A673 (cell line): ENCODE results near the gene CNTNAP3. TPM values are rescaled to one million over a fixed set of nuclear protein-coding genes. Genes with fewer than 3 reads are reported as not detected.
"Not testable (repeated sequence)": the region's sequence is repeated elsewhere in the genome, so short reads cannot be mapped to it uniquely, and the experiment has no call there.

Experiments used
- BruUV-seq: library from RNA; stranded (reverse); fragments of 400-500 nt; replicated peaks from 2 replicates; lab custom pipeline; 2021; lab: Mats Ljungman, UMichigan
- CTCF ChIA-PET: fragments of 300-600 bp; sonication (Branson Sonifier 250); formaldehyde crosslinking; loops from one replicate; lab custom pipeline; 2022; ENCODE audit warnings: antibody characterized with exemption; lab: Charles Lee
- POLR2A ChIA-PET: fragments of 300-600 bp; sonication (Branson Sonifier 250); formaldehyde crosslinking; loops from one replicate; lab custom pipeline; 2022; ENCODE audit warnings: antibody characterized with exemption; ENCODE audit not compliant: low non-redundant PET; lab: Charles Lee
- DNase-seq: peaks from one replicate; pipeline ENCODE4 v3.0.0-alpha.2; 2015; ENCODE audit warnings: low spot score
- H3K27ac ChIP-seq: fragments of 200-600 bp; sonication (generic); 2 replicates; pipeline ENCODE4 v1.5.1; 2016; ENCODE audit warnings: mixed run types, low read depth, mild to moderate bottlenecking, mixed read lengths, antibody characterized with exemption, low read length; ENCODE audit not compliant: poor library complexity, severe bottlenecking
- H3K27me3 ChIP-seq: fragments of 200-600 bp; sonication (generic); replicated peaks from 2 replicates; pipeline ENCODE4 v1.6.1; 2017; ENCODE audit warnings: mixed run types, low read depth, mild to moderate bottlenecking, mixed read lengths, antibody characterized with exemption, low read length; ENCODE audit not compliant: insufficient read depth, poor library complexity
- H3K36me3 ChIP-seq: fragments of 200-600 bp; sonication (generic); 2 replicates; pipeline ENCODE4 v1.6.1; 2016; ENCODE audit warnings: mixed run types, mild to moderate bottlenecking, mixed read lengths, antibody characterized with exemption, low read length; ENCODE audit not compliant: insufficient read depth, poor library complexity, severe bottlenecking
- H3K4me1 ChIP-seq: fragments of 200-600 bp; sonication (generic); 2 replicates; pipeline ENCODE4 v1.6.1; 2017; ENCODE audit warnings: mixed run types, mild to moderate bottlenecking, mixed read lengths, antibody characterized with exemption, low read length; ENCODE audit not compliant: insufficient read depth, poor library complexity, severe bottlenecking
- H3K4me3 ChIP-seq: fragments of 200-600 bp; sonication (generic); 2 replicates; pipeline ENCODE4 v1.5.1; 2016; ENCODE audit warnings: low read depth, mixed run types, mild to moderate bottlenecking, mixed read lengths, low read length; ENCODE audit not compliant: poor library complexity, severe bottlenecking
- H3K9me3 ChIP-seq: fragments of 200-600 bp; sonication (generic); 2 replicates; pipeline ENCODE4 v1.6.1; 2016; ENCODE audit warnings: mixed run types, low read depth, mild to moderate bottlenecking, mixed read lengths, antibody characterized with exemption, low read length; ENCODE audit not compliant: poor library complexity, severe bottlenecking
- intact Hi-C: fragments of 100-400 bp; cut with micrococcal nuclease; formaldehyde crosslinking; loops from one replicate; pipeline ENCODE4 v1.10.0; 2022; ENCODE audit not compliant: unreplicated experiment
- total RNA-seq: library from RNA; stranded (reverse); gene quantifications from 2 replicates; pipeline ENCODE4 v1.2.3, GENCODE V29; 2021

CNTNAP3 gene
- total RNA-seq, 1 experiment from 2014 or later = not detected

DNA sequence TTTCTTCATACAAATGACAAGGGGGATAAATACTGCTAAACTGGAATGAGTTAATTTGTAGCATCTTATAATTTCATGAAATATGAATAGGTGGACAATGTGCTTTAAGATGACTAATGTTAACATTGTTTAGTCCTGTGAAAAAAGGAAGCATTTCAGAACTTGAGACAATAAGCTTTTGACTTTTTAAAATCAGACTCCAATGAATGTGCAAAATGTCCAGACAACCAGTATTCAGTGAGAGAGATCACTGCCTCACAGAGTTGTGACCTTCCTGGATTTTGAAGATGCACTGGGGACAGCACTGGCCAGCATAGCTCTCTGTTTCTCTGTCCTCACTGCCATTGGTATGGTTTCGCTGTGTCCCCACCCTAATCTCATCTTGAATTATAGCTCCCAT lies 249.7 kb downstream of the CNTNAP3 start:
- H3K27me3 ChIP-seq, H3K27ac ChIP-seq, BruUV-seq, POLR2A ChIA-PET, CTCF ChIA-PET, H3K4me1 ChIP-seq, DNase-seq, intact Hi-C loops, H3K4me3 ChIP-seq, H3K36me3 ChIP-seq: not testable (repeated sequence)
- peaks cover 11% of the 10 kb centered on the region for H3K9me3 ChIP-seq

DNA sequence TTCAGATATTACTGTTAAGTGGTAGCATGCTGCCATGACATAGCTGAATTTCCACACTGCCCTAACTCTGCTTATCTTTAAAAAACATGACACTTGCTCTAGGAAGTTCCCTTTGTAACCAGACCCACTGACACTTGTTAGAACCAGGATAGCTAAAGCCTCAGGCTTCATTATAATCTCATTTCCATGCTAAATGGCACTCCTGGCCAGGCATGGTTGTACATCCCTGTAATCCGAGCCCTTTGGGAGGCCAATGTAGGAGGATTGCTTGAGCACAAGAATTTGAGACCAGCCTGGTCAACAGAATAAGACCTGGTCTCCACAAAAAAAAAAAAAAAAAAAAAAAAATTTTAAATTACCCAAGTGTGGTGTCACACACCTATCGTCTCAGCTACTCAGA lies 254.1 kb downstream of the CNTNAP3 start:
- CTCF ChIA-PET, BruUV-seq, H3K27ac ChIP-seq, H3K4me1 ChIP-seq, H3K4me3 ChIP-seq, DNase-seq, H3K36me3 ChIP-seq, H3K9me3 ChIP-seq, POLR2A ChIA-PET, H3K27me3 ChIP-seq, intact Hi-C loops: not testable (repeated sequence)

DNA sequence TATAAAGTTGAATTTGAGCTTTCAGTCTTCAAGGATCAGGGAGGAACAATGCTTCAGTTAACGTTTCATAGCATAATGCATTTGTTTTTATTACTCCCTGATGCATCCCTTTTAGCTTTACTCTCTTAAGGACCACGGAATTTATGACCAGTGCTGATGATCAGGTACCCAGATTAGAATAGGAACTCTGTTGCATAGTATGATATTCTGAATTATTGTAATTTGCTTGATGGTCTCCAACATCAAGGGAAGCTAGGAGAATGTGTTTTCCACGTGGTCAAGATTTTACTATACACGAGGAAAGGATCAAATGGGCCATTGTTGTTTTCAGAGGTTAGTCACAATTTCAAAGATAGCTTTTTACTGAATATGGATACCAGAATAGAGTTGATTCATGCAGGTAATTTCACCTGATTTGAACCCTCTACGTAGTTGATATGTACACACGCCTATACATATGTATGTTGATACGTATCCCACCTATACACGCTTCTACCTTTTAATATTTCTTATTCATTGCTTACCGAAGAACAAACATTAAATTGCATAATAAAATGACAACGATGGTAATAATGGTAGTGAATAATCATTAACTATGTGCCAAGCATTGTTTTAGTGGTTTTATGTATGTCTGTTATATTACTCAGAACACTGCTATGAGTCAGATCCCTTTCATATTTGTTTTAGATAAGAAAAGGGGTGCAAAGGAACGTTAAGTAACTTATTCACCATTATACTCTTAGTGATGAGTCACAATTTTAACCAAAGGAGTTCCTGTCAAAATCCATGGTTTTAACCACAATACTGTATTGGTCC lies 257.6 kb downstream of the CNTNAP3 start:
- H3K36me3 ChIP-seq, POLR2A ChIA-PET, H3K4me1 ChIP-seq, BruUV-seq, H3K27ac ChIP-seq, H3K4me3 ChIP-seq, H3K27me3 ChIP-seq, H3K9me3 ChIP-seq, intact Hi-C loops, CTCF ChIA-PET, DNase-seq: not testable (repeated sequence)

DNA sequence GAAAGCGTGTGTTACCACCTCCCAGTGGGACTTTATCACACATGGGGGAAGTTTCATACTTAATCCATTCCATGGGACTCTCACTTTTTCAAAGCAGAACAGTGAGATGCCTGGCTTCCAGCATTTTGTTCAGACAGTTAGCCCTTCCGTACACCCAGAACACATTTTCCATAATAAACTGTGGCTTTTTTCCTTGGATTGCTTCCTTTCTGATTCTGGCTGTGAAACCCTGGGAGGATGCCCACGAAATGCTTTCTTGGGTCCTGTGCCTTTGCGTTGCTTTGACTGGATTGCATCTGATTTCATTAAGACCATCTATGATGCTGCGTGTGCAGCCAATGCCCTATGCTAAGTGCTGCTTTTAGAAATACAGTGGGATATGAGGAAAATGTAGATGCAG lies 259.1 kb downstream of the CNTNAP3 start:
- H3K9me3 ChIP-seq, H3K27me3 ChIP-seq, CTCF ChIA-PET, DNase-seq, H3K27ac ChIP-seq, intact Hi-C loops, BruUV-seq, H3K4me3 ChIP-seq, POLR2A ChIA-PET, H3K4me1 ChIP-seq, H3K36me3 ChIP-seq: not testable (repeated sequence)

DNA sequence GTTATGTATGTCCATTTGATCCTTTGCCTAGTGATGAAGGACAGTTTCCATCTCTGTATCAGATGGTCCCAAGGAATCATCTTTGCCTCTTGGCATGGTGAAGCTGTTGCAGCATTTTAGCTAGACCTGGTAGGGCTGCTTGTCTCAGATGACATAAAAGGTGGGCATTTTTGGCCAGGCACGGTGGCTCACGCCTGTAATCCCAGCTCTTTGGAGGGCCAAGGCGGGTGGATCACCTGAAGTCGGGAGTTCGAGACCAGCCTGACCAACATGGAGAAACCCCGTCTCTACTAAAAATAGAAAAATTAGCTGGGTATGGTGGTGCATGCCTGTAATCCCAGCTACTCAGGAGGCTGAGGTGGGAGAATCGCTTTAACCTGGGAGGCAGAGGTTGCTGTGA lies 259.8 kb downstream of the CNTNAP3 start:
- intact Hi-C loops, H3K4me1 ChIP-seq, H3K27me3 ChIP-seq, DNase-seq, H3K4me3 ChIP-seq, H3K9me3 ChIP-seq, BruUV-seq, H3K27ac ChIP-seq, POLR2A ChIA-PET, CTCF ChIA-PET, H3K36me3 ChIP-seq: not testable (repeated sequence)

DNA sequence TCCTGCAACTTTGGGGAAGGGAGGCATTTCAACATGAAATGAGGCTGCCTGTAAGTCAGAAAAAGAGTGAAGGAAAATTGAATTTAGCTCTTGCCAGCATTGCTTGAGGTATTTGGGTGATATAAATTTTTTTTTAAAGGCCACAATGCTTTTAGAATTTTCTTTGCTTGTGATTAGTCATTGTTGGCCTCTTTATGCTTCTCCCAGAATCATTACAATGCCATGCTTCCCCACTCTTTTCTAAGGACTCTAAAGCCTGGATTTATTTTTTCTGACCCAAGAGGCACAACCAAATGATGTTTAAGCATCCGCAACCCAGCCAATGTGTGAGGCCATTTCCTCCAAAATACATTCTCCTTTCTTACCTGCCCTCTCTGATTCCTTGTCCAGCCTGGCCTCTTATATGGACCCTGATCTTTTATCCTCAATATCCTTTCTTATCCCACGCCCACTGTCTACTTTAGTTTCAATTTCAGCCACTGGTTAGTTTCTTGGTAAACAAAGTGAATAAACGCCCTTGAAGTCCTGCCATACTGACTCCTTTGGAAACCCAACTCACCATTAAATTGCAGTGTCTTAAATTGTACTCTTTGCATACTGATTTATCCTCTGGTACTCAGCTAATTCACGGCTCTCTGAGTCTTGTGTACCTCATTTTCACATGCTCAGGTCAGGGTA lies 261.9 kb downstream of the CNTNAP3 start:
- H3K27me3 ChIP-seq, H3K4me1 ChIP-seq, CTCF ChIA-PET, H3K27ac ChIP-seq, BruUV-seq, POLR2A ChIA-PET, DNase-seq, H3K36me3 ChIP-seq, H3K4me3 ChIP-seq, intact Hi-C loops, H3K9me3 ChIP-seq: not testable (repeated sequence)
